HepG2 (cell line): ENCODE measurements around the gene TMEM143. TPM values are rescaled to one million over a fixed set of nuclear protein-coding genes. Genes with fewer than 3 reads are reported as not detected.

Source experiments
- ATF5 ChIP-seq: sonication (generic); formaldehyde crosslinking; IDR thresholded peaks from 2 replicates; pipeline ENCODE4 v1.4.0; 2020; ENCODE audit warnings: mild to moderate bottlenecking, low read depth, missing genetic modification reagents
- BATF2 ChIP-seq: sonication (generic); formaldehyde crosslinking; IDR thresholded peaks from 2 replicates; pipeline ENCODE4 v1.8.0; 2022; ENCODE audit warnings: mild to moderate bottlenecking, missing genetic modification reagents, moderate library complexity
- DZIP1 ChIP-seq: sonication (generic); formaldehyde crosslinking; IDR thresholded peaks from 2 replicates; pipeline ENCODE4 v1.5.0; 2020; ENCODE audit warnings: mild to moderate bottlenecking, missing genetic modification reagents
- FOSL1 ChIP-seq: sonication (generic); formaldehyde crosslinking; IDR thresholded peaks from 2 replicates; pipeline ENCODE4 v1.9.0; 2021; ENCODE audit warnings: missing genetic modification reagents, borderline replicate concordance
- IKZF5 ChIP-seq: IDR thresholded peaks from 2 replicates; pipeline ENCODE4 v1.6.1; 2018; ENCODE audit warnings: missing genetic modification reagents, mild to moderate bottlenecking, missing compliant biosample characterization
- NFKB2 ChIP-seq: sonication (generic); formaldehyde crosslinking; IDR thresholded peaks from 2 replicates; pipeline ENCODE4 v1.4.0; 2020; ENCODE audit warnings: missing genetic modification reagents, borderline replicate concordance
- RBFOX2 ChIP-seq: fragments of 200-400 bp; formaldehyde crosslinking; IDR thresholded peaks from 2 replicates; pipeline ENCODE4 v1.6.1; 2017; ENCODE audit warnings: low read depth, mild to moderate bottlenecking, low read length
- ZBTB33 ChIP-seq: sonication (generic); formaldehyde crosslinking; IDR thresholded peaks from 2 replicates; pipeline ENCODE4 v1.4.0; 2020; ENCODE audit warnings: missing genetic modification reagents
- ZEB1 ChIP-seq: IDR thresholded peaks from 2 replicates; pipeline ENCODE4 v1.6.1; 2012; ENCODE audit warnings: mild to moderate bottlenecking, low read depth, inconsistent platforms; ENCODE audit not compliant: insufficient replicate concordance
- ZFX ChIP-seq: sonication (generic); formaldehyde crosslinking; IDR thresholded peaks from 2 replicates; pipeline ENCODE4 v1.4.0; 2020; ENCODE audit warnings: mild to moderate bottlenecking, low read depth, missing genetic modification reagents, moderate library complexity
- ZNF225 ChIP-seq: sonication (generic); formaldehyde crosslinking; IDR thresholded peaks from 2 replicates; pipeline ENCODE4 v1.4.0; 2020; ENCODE audit warnings: mild to moderate bottlenecking, missing genetic modification reagents
- ZNF501 ChIP-seq: sonication (generic); formaldehyde crosslinking; IDR thresholded peaks from 2 replicates; pipeline ENCODE4 v1.5.1; 2020; ENCODE audit warnings: mild to moderate bottlenecking, moderate library complexity, missing genetic modification reagents
- ZNF607 ChIP-seq: sonication (generic); formaldehyde crosslinking; IDR thresholded peaks from 2 replicates; pipeline ENCODE4 v1.5.1; 2020; ENCODE audit warnings: missing genetic modification reagents, mild to moderate bottlenecking, borderline replicate concordance
- ZNF672 ChIP-seq: sonication (generic); formaldehyde crosslinking; IDR thresholded peaks from 2 replicates; pipeline ENCODE4 v1.8.1; 2022; ENCODE audit warnings: missing genetic modification reagents
- ZNF687 ChIP-seq: sonication (generic); formaldehyde crosslinking; IDR thresholded peaks from 2 replicates; pipeline ENCODE4 v1.5.1; 2020; ENCODE audit warnings: mild to moderate bottlenecking, missing genetic modification reagents, moderate library complexity
- polyA plus RNA-seq, 8 experiments: library from polyadenylated mRNA; depleted of rRNA in 3 of 8; stranded (reverse) in 7 of 8; unstranded in 1 of 8; fragments of >200 nt; fragmentation: Illumina TruSeq in 4 of 8; extraction: Trizol in 4 of 8; gene quantifications; 2 replicates each; pipeline versions ENCODE4 v1.2.1 to v1.2.3, GENCODE V29; 2011 to 2016; ENCODE audit warnings: low read depth in 4 of 8, missing spikeins in 1 of 8, mixed read lengths in 1 of 8; ENCODE audit not compliant: insufficient read depth in 1 of 8
- total RNA-seq, 5 experiments: library from RNA; depleted of rRNA; stranded (reverse); fragments of >200 nt; fragmentation: Illumina TruSeq; extraction: Trizol; gene quantifications; 2 replicates each; pipeline ENCODE4 v1.2.3, GENCODE V29; 2016; ENCODE audit warnings: low read depth in 1 of 5

TMEM143 gene
- total and polyA plus RNA-seq, 2 of the 13 experiments (the other 11 are each of a cell fraction or from before 2014, with no cell fraction given): 7.7 to 11.3 TPM

GRCh38 chr19:48333467-48334384 lies 30.0 kb downstream of the TMEM143 start (continued):
- TF ChIP-seq ZNF687 (0 out of 2 replicates have a peak, but pooled peaks have one; percentile 28), IKZF5 (CRISPR knock-in tag) (no peak), DZIP1 (CRISPR knock-in tag) (0 out of 2 replicates have a peak, but pooled peaks have one; percentile 27), ZNF607 (CRISPR knock-in tag) (0 out of 2 replicates have a peak, but pooled peaks have one; percentile 38), FOSL1 (no peak), ZNF501 (CRISPR knock-in tag) (peak; percentile 8; the same call in 1 of the 2 replicates), ZBTB33 (CRISPR knock-in tag) (peak; percentile 96), ATF5 (no peak), ZNF672 (CRISPR knock-in tag) (no peak), NFKB2 (0 out of 2 replicates have a peak, but pooled peaks have one; percentile 24), BATF2 (CRISPR knock-in tag) (no peak), ZEB1 (peak; percentile 46), ZNF225 (peak; percentile 42; the same call in 1 of the 2 replicates), RBFOX2 (0 out of 2 replicates have a peak, but pooled peaks have one; percentile 20), ZFX (CRISPR knock-in tag) (0 out of 2 replicates have a peak, but pooled peaks have one; percentile 32)
